ENCODE results near the gene SKAP2. TPM values are rescaled to one million over a fixed set of nuclear protein-coding genes. Genes with fewer than 3 reads are reported as not detected.
A peak's percentile ranks its signal among the peaks of the same experiment; 100 is the strongest.

SKAP2 gene
- total RNA-seq, 2 experiments from 2014 or later, result 18.6 to 21.3 TPM

DNA sequence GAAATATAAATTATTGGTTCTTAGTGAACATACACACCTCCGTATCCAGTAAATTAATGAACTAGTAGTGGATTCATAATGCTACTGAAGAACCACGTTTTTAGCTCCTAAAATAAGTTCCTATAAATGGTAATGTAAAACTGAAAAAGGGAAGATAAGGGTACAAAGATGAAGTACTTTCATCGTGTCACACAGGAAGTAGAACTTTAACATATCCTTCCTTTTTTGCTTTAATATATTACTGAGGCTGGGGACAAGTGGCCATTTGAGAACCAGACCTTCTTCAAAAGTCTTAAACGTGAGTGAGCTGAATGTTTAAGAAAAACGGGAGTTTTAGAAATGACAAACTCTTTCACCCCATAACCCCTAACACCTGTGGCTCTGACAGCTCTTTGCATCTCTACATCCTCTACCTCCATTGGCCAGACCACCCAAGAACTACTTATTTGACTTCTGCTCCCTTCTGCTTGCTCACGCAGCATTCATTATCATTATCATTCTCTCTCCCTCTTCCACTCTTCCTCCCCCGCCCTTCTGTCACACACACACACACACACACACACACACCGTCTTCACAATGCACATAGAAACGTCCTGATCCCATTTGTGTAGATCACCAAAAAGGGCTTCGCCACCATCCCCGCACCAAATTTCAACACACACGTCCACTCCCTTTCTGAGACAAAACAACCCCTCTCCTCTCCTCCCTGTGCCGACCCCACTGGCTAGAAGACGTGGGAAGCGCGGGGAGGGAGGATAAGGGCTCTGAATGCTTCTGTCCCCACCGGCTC is 677 bp downstream of the SKAP2 start:
- H3K4me1 Mint-ChIP-seq, result peaks cover 19% of the 10 kb centered on the region
- peaks cover 7% of the 10 kb centered on the region for H3K36me3 Mint-ChIP-seq
- peaks cover 25% of the 10 kb centered on the region for H3K27me3 Mint-ChIP-seq
- ATAC-seq (peak; percentile 21), DNase-seq (peak; percentile 57)
- peak overlapping the region; percentile 96 for H3K4me3 Mint-ChIP-seq
- peak overlapping the region; percentile 95 for H3K27ac Mint-ChIP-seq
- CTCF ChIA-PET, result interaction anchor here (0.7 to 1.0 kb wide), 2 partner anchors 9 to 298 kb away, joined by 3 read pairs; no protein-coding TSS in a partner anchor
- H3K9me3 Mint-ChIP-seq (ENCODE audit: low read depth), result no peaks in the 10 kb centered on the region

DNA sequence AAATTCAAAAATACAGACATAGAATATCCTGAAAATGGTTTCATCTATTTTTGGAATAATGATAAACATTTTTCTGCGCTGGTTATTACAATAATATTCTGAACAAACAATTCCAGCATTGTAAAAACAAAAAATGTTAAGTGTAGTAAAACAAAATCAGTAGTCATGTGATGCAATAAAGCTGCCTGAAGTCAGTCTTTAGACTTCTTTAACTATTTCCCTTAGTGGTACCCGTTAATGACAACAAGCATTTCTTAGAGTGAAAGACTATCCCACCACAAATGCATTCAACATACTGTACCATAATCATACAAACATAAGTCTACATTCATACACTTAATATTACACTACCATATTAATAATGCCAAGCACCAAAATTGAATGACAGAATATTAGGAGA is 1.6 kb downstream of the SKAP2 start:
- Mint-ChIP-seq H3K27ac (no peak overlapping the region), H3K27me3 (peaks cover 31% of the 10 kb centered on the region), H3K9me3 (ENCODE audit: low read depth) (no peaks in the 10 kb centered on the region), H3K4me1 (peaks cover 22% of the 10 kb centered on the region), H3K4me3 (no peak overlapping the region), H3K36me3 (peaks cover 7% of the 10 kb centered on the region)
- CTCF ChIA-PET, result interaction anchor here (0.7 to 1.0 kb wide), 3 partner anchors 8 to 299 kb away, joined by 3 read pairs; no protein-coding TSS in a partner anchor
- ATAC-seq, result no peak
- no peak for DNase-seq

DNA sequence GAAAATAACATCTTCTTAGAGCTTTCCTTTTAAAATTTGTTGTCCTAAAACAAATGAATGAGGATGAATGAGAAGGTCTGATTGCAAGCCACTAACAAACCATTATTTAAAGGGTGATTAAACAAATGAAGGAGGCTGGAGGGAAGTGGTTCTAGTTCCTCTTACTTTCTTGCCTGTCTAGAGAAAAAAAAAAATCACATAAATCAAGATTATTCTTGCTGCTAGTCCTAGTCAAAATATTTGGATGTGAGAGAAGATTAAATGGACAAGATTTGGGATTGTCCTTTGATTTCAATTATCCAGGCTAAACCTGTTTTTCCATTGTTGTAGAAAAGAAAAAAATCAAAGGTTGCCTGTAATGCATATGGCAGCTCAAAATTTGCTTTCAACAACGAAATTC is 3.3 kb downstream of the SKAP2 start:
- Mint-ChIP-seq H3K36me3 (peaks cover 9% of the 10 kb centered on the region), H3K9me3 (ENCODE audit: low read depth) (no peaks in the 10 kb centered on the region), H3K4me1 (peaks cover 28% of the 10 kb centered on the region), H3K27ac (no peak overlapping the region), H3K27me3 (peaks cover 41% of the 10 kb centered on the region), H3K4me3 (no peak overlapping the region)
- DNase-seq (no peak), ATAC-seq (no peak)
- CTCF ChIA-PET, result no interaction called here

DNA sequence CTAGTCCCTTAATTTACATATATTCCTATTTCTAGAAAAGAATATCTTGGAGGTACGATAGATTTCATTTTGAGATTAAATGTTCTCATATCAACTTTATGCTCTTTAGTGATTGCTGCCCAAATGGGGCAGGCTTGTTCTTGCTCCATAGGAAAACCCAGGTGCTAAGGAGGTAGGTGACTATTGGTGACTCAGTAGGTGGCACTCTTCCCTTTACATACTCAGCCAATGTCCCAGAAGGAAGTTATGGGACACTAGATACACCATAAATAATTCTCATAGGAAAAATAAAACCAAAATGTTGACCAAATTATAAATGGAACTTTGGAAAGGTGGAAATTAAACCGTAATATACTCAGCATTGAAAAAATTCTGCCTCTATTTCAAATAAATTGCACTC is 4.0 kb downstream of the SKAP2 start:
- peaks cover 5% of the 10 kb centered on the region for H3K36me3 Mint-ChIP-seq
- no peaks in the 10 kb centered on the region for H3K9me3 Mint-ChIP-seq (ENCODE audit: low read depth)
- DNase-seq (no peak), ATAC-seq (no peak)
- peaks cover 41% of the 10 kb centered on the region for H3K27me3 Mint-ChIP-seq
- CTCF ChIA-PET, result no interaction called here
- H3K4me3 Mint-ChIP-seq, result no peak overlapping the region
- no peak overlapping the region for H3K27ac Mint-ChIP-seq
- peaks cover 24% of the 10 kb centered on the region for H3K4me1 Mint-ChIP-seq

DNA sequence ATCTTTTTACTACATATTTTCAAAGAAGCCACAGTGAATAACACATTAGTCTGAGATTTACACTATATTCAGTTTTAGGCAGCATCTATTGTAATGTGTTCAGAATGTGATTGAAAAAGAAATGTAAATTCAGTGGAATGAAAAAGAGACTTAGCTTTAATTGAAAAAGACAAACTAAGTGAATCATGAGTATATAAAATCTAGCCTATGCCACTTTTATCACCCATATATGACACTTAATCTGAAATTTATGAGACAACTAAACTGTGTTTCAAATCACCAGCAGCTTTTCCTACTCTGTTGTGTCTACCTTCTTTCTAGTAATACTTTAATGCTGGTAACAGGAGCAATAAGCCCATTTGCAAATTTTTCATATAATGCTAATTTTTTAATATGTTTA is 4.7 kb downstream of the SKAP2 start:
- peaks cover 2% of the 10 kb centered on the region for H3K36me3 Mint-ChIP-seq
- H3K27ac Mint-ChIP-seq, result no peak overlapping the region
- DNase-seq (no peak), ATAC-seq (no peak)
- H3K4me1 Mint-ChIP-seq, result peaks cover 20% of the 10 kb centered on the region
- CTCF ChIA-PET, result interaction anchor here (1.1 kb wide), 1 partner anchor 292 kb away, joined by 3 read pairs; no protein-coding TSS in a partner anchor
- no peak overlapping the region for H3K4me3 Mint-ChIP-seq
- peaks cover 44% of the 10 kb centered on the region for H3K27me3 Mint-ChIP-seq
- H3K9me3 Mint-ChIP-seq (ENCODE audit: low read depth), result no peaks in the 10 kb centered on the region

DNA sequence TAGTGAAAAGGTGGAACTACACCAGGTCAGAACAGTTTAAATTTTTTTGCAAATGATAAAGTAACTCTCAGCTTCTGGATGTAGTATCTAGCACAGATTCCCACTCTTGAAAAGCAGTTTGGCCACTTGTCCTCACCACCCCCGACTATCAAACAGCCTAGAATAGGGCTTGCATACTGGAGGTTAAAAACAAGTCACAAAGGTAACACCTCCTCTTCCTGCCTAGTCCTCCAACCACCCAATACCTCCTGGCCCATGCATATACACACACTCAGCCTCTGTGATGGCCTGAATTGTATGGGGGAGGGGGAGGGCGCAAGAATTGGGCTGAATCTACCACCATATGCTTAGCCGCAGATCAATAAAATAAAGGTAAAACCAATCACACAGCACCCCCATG is 5.7 kb downstream of the SKAP2 start:
- CTCF ChIA-PET, result interaction anchor here (1.1 kb wide), 1 partner anchor 293 kb away, joined by 3 read pairs; no protein-coding TSS in a partner anchor
- Mint-ChIP-seq H3K4me1 (peaks cover 16% of the 10 kb centered on the region), H3K27me3 (peaks cover 44% of the 10 kb centered on the region)

DNA sequence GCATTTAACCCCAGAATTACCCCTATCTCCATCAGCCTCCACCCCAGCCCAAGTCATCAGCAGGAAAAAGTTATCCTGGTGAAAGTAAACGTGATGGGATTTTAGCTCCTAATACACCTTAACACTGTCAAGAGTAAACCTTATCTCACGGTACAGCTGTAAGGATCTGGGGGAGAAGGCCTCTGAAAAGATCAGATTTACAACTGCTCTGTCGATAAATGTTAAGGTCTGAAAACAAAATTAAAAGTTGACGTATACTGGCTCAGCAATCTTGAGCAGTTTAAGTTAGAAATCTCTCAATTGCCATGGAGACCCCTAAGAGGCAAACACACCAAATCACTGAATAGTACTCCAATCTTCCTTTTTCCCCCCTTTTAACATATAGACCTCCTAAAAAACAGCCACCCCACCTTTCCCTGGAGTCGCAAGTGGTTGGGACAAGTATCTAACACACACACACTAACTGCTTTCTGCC is 6.1 kb downstream of the SKAP2 start:
- peaks cover 12% of the 10 kb centered on the region for H3K4me1 Mint-ChIP-seq
- H3K4me3 Mint-ChIP-seq, result no peak overlapping the region
- H3K9me3 Mint-ChIP-seq (ENCODE audit: low read depth), result no peaks in the 10 kb centered on the region
- DNase-seq, result no peak
- ATAC-seq, result no peak
- peaks cover 44% of the 10 kb centered on the region for H3K27me3 Mint-ChIP-seq
- CTCF ChIA-PET, result no interaction called here
- no peak overlapping the region for H3K27ac Mint-ChIP-seq
- peaks cover 3% of the 10 kb centered on the region for H3K36me3 Mint-ChIP-seq

More for the DNA sequence above, 5.7 kb downstream of the SKAP2 start:
- ATAC-seq (no peak), DNase-seq (no peak)
- no peak overlapping the region for H3K27ac Mint-ChIP-seq
- H3K36me3 Mint-ChIP-seq, result peaks cover 2% of the 10 kb centered on the region
- no peak overlapping the region for H3K4me3 Mint-ChIP-seq
- H3K9me3 Mint-ChIP-seq (ENCODE audit: low read depth), result no peaks in the 10 kb centered on the region

DNA sequence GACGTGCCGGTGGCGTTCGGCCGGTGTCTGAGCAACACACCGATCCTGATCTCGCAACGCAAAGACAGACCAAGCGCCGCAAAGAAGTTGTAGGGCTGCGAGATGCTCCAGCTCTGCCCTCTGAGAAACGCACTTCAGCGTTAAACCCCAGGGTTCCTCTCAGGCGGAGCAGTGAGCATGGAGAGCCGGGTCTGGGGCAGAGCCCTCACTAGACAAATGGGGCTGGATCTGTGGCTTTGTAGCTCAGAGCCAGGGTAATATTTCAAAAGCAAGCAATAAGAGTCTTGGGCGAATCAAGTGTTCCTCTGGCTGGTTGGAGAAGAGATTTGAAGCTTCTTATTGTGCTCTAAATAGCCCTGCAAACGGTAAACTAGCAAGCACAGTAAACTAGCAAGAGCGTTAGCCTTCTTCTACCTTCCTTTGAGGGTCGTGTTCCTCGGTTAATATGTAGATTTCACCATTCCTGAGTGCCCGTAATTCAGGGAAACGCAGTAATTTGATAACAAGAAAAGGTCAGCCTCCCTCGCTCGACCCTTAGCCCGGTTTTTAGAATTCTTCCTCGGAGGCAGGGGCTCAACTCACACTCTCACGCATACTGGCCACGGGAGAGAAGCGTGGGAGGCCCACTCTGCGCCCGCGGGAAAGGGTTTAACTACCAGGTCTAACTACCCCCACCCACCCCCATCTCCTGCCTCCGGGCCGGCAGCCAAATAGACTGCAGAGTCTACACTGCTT is 6.7 kb downstream of the SKAP2 start:
- no peak for ATAC-seq
- no peaks in the 10 kb centered on the region for H3K9me3 Mint-ChIP-seq (ENCODE audit: low read depth)
- no peak overlapping the region for H3K4me3 Mint-ChIP-seq
- peaks cover 44% of the 10 kb centered on the region for H3K27me3 Mint-ChIP-seq
- H3K36me3 Mint-ChIP-seq, result peaks cover 3% of the 10 kb centered on the region
- peaks cover 9% of the 10 kb centered on the region for H3K4me1 Mint-ChIP-seq
- CTCF ChIA-PET, result interaction anchor here (0.9 kb wide), 1 partner anchor 176 kb away, joined by 4 read pairs; no protein-coding TSS in a partner anchor
- H3K27ac Mint-ChIP-seq, result no peak overlapping the region
- DNase-seq, result no peak

DNA sequence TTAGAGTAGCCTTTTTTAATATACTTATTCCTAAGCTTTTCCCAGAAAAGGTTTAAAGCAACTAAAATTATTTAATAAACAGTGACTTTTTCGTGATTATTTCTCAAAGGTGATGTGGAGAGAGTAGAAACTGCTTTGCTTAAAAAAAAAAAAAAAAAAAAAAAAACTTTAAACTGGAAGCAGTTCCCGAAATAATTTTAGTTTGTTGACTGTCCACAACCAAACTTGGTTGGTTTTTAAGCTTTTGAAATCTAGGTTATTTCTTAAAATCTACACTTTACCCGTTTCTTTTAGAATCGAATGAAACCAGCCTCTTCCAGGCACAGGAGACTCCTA is 7.3 kb downstream of the SKAP2 start:
- no peak for DNase-seq
- Mint-ChIP-seq H3K4me1 (peaks cover 9% of the 10 kb centered on the region), H3K4me3 (no peak overlapping the region), H3K27ac (no peak overlapping the region), H3K27me3 (peaks cover 44% of the 10 kb centered on the region), H3K36me3 (peaks cover 3% of the 10 kb centered on the region), H3K9me3 (ENCODE audit: low read depth) (no peaks in the 10 kb centered on the region)
- ATAC-seq, result no peak
- CTCF ChIA-PET, result interaction anchor here (0.7 to 0.9 kb wide), 3 partner anchors 170 to 1531 kb away, joined by 3 to 5 read pairs (median 4); no protein-coding TSS in a partner anchor

DNA sequence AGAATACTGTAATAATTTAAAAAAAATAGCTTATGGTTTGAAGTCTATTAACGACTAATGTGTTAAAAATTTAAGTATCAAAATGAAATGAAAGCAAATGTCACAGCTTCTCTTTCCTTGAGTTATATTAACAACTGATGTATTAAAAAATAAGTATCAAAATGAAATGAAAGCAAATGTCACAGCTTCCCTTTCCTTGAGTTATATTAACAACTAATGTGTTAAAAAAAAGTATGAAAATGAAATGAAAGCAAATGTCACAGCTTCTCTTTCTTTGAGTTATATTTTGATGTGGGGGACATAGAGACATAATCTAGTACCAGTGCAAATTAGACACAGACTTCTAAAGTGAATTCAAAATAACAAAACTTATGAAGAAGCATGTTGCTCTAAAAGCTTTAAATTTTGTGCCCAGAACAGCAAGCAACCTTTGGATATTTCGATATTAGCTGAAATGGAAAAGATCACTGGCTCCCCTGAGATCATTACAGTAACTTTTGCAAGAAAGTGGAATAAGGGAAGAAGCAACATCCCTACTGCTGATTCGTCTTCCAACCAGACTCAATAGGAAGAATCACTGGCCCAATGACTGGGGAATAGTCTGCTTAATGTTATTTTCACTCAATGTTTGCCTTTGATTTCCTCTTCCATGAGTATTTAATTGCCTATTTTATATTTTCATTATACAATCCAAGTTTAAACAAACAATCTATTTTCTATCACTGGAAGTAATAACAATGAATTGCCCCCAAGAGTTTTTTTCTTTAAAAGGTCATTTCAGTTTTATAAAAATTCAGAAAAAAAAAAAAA is 8.0 kb downstream of the SKAP2 start:
- DNase-seq (no peak), ATAC-seq (no peak)
- peaks cover 3% of the 10 kb centered on the region for H3K36me3 Mint-ChIP-seq
- H3K4me1 Mint-ChIP-seq, result peaks cover 9% of the 10 kb centered on the region
- no peak overlapping the region for H3K4me3 Mint-ChIP-seq
- H3K27ac Mint-ChIP-seq, result no peak overlapping the region
- CTCF ChIA-PET, result interaction anchor here (0.7 to 3.2 kb wide), 3 partner anchors 169 to 1532 kb away, joined by 3 to 11 read pairs (median 5); no protein-coding TSS in a partner anchor
- peaks cover 41% of the 10 kb centered on the region for H3K27me3 Mint-ChIP-seq
- no peaks in the 10 kb centered on the region for H3K9me3 Mint-ChIP-seq (ENCODE audit: low read depth)

DNA sequence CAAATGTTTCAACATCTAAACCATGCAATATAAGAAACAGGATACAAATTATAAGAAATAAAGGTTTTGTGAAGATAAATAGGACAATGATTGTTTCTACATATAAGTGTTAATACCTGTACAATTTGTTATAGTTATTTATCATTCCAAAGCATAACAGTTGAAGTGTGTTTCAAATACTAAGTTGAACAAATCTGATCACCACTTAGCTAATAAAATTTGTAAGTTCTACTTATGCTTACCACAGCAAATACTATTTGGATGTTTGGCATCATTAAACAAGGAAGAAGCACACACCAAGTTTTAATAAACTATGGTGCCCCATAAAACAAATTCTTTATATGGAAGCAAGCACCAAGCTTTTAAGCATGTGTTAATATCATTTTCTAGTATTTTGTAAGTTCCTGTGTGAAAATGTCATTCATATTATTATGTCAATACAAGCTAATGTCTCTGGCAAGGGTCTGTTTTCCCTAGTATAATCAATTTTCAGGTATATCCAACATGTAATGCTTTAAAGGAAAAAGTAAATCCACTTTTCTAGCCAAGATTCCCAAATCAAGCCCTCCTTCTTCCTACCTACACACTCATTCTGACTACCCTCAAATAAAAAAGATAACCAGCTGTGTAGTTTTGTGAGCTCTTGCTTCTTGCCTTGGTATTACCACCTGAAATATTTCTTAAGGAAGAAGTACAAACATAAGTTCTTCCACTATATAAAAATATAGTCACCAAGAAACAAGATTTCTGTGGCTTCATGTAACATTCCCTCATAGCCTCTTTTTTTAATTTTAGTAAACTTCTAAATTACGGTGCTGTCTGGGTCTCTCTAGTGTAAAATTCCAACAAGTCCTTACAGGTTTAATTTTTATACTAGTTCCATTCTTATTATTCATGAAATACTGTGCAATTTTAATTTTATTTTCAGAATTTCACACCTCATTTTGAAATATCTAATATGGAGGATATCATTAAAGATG is 9.2 kb downstream of the SKAP2 start:
- CTCF ChIA-PET, result interaction anchor here (1.4 to 3.2 kb wide), 2 partner anchors 8 to 306 kb away, joined by 3 to 11 read pairs; no protein-coding TSS in a partner anchor
- no peak for ATAC-seq
- Mint-ChIP-seq H3K4me1 (peaks cover 9% of the 10 kb centered on the region), H3K27ac (no peak overlapping the region), H3K36me3 (peaks cover 3% of the 10 kb centered on the region), H3K9me3 (ENCODE audit: low read depth) (no peaks in the 10 kb centered on the region), H3K4me3 (no peak overlapping the region), H3K27me3 (peaks cover 36% of the 10 kb centered on the region)
- DNase-seq, result no peak

DNA sequence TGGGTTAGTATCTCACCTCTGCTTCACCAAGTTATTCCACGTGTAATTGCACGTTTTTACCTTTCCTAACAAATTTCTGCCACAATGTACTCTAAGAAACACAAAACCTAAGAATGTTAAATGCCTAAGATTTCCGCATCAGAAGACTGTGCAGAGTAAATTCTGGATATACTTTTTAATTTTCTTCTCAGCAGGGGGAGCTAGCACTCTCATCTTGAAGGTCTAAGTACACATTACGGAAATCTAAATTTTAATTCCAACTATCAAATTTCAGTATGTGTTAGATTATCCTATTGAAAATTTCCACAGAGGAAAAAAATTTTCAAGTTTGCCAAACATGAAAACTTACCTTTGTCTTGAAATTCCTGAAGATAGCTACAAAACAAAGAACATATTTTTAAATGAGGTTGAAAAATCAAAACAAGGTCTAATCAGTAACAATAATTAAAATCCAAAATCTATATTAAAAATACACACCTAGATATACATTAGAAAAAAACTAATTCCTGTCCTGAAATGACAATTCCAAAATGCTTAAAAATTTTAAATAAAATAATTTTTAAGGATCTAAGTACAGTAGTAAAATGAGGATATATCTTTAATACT is 10.5 kb downstream of the SKAP2 start:
- Mint-ChIP-seq H3K27me3 (peaks cover 29% of the 10 kb centered on the region), H3K4me3 (no peak overlapping the region), H3K36me3 (peaks cover 3% of the 10 kb centered on the region), H3K27ac (no peak overlapping the region), H3K4me1 (peaks cover 9% of the 10 kb centered on the region), H3K9me3 (ENCODE audit: low read depth) (no peaks in the 10 kb centered on the region)
- CTCF ChIA-PET, result interaction anchor here (0.7 to 3.2 kb wide), 2 partner anchors 172 to 307 kb away, joined by 3 to 11 read pairs; no protein-coding TSS in a partner anchor
- ATAC-seq (no peak), DNase-seq (no peak)
